A673 (cell line): ENCODE measurements around the gene TMEM59L.

Experiments used
- CTCF ChIP-seq: fragments of 300-800, 200-600 bp; sonication (generic); conservative IDR thresholded peaks from 2 replicates; pipeline ENCODE4 v1.5.1; 2017; ENCODE audit warnings: low read depth, mild to moderate bottlenecking, antibody characterized with exemption, low read length, moderate library complexity, mixed read lengths
- EZH2 ChIP-seq: fragments of 200-600 bp; sonication (generic); IDR thresholded peaks from 2 replicates; pipeline ENCODE4 v1.6.1; 2017; ENCODE audit warnings: borderline replicate concordance, low read depth, mild to moderate bottlenecking, mixed read lengths, antibody characterized with exemption, low read length; ENCODE audit not compliant: poor library complexity, severe bottlenecking

- no peak for TF ChIP-seq CTCF
- TF ChIP-seq EZH2, result no peak
These were observed 20.7 kb downstream of the TMEM59L start for GRCh38 chr19:18633321-18633720.
